Gastrocnemius medialis (tissue), 4 donors: Measurements from ENCODE around the gene KAT8.

Experiments
- POLR2A ChIP-seq, 2 donors: fragments of 450-650 bp; IDR thresholded peaks; one replicate each; pipeline ENCODE4 v1.6.1; 2017; ENCODE audit warnings: antibody characterized with exemption in 2 of 2, mild to moderate bottlenecking in 2 of 2, moderate library complexity in 2 of 2
- TF ChIP-seq, protein P1 (sequence below), 5 experiments: fragments of 450-650 bp in 3 of 5; fragments of 200-600 bp in 2 of 5; sonication (generic) in 2 of 5; IDR thresholded peaks in 4 of 5; conservative IDR thresholded peaks in 1 of 5; 1 replicate in 4 of 5; 2 replicates in 1 of 5; pipeline ENCODE4 v1.5.1; 2016 to 2019; ENCODE audit warnings: antibody characterized with exemption in 5 of 5, mild to moderate bottlenecking in 3 of 5, moderate library complexity in 3 of 5

DNA sequence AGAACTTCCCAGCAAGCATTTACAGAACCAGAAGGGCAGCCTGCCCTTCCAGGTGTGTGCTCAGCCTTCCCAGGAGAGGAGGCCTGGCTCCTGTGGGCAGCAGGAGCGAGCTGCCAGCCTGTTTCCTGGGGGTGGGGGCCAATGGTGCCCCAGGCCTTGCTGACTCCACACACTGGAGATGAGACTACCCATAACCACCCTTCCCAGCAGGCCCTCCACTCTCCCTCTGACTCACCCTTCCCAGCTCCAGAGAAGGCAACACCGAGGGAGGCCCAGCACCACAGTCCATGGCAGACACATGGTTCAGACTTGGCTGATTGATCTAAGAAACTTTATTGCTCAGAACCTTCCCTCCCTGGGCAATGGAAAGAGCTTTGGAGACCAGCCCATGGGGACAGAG, 26.9 kb upstream of the KAT8 start:
- TF ChIP-seq, protein P1, sequence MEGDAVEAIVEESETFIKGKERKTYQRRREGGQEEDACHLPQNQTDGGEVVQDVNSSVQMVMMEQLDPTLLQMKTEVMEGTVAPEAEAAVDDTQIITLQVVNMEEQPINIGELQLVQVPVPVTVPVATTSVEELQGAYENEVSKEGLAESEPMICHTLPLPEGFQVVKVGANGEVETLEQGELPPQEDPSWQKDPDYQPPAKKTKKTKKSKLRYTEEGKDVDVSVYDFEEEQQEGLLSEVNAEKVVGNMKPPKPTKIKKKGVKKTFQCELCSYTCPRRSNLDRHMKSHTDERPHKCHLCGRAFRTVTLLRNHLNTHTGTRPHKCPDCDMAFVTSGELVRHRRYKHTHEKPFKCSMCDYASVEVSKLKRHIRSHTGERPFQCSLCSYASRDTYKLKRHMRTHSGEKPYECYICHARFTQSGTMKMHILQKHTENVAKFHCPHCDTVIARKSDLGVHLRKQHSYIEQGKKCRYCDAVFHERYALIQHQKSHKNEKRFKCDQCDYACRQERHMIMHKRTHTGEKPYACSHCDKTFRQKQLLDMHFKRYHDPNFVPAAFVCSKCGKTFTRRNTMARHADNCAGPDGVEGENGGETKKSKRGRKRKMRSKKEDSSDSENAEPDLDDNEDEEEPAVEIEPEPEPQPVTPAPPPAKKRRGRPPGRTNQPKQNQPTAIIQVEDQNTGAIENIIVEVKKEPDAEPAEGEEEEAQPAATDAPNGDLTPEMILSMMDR (IDR thresholded peaks at IDR 0.05 in 4 of 5, conservative IDR thresholded peaks at IDR 0.05 in 1 of 5), result no peak
- no peak for TF ChIP-seq POLR2A (IDR thresholded peaks at IDR 0.05)
